OCI-LY3 (cell line): ENCODE results near the gene NFX1.

Experiments
- H2AFZ ChIP-seq: fragments of 200-600, 300-600 bp; shearing (Covaris generic); 2 replicates; pipeline ENCODE4 v1.6.0; 2014; ENCODE audit warnings: antibody characterized with exemption, low read depth, low read length
- H3K27ac ChIP-seq: fragments of 200-600, 300-600 bp; sonication (generic); 2 replicates; pipeline ENCODE4 v1.5.1; 2014; ENCODE audit warnings: mild to moderate bottlenecking, low read length, moderate library complexity, mixed read lengths
- H3K27me3 ChIP-seq: fragments of 200-600, 300-600 bp; sonication (generic); 2 replicates; pipeline ENCODE4 v1.6.1; 2014; ENCODE audit warnings: low read depth, low read length, mixed read lengths
- H3K36me3 ChIP-seq: fragments of 200-600, 300-600 bp; sonication (generic); replicated peaks from 2 replicates; pipeline ENCODE3; 2014; ENCODE audit warnings: low read depth, low read length, mixed read lengths
- H3K4me1 ChIP-seq: fragments of 300-600, 200-600 bp; sonication (generic); 2 replicates; pipeline ENCODE4 v1.6.1; 2014; ENCODE audit warnings: low read length, mixed read lengths
- H3K4me2 ChIP-seq: fragments of 200-600, 300-600 bp; sonication (generic); 2 replicates; pipeline ENCODE4 v1.6.1; 2014; ENCODE audit warnings: low read length, mixed read lengths
- H3K4me3 ChIP-seq: fragments of 300-600, 200-600 bp; sonication (generic); 2 replicates; pipeline ENCODE4 v1.5.1; 2014; ENCODE audit warnings: antibody characterized with exemption, mild to moderate bottlenecking, low read length, moderate library complexity
- H3K79me2 ChIP-seq: fragments of 300-600, 200-600 bp; shearing (Covaris generic); 2 replicates; pipeline ENCODE4 v1.6.1; 2014; ENCODE audit warnings: mild to moderate bottlenecking, low read length, mixed read lengths
- H3K9ac ChIP-seq: fragments of 300-600, 200-600 bp; shearing (Covaris generic); 2 replicates; pipeline ENCODE4 v1.6.0; 2014; ENCODE audit warnings: mild to moderate bottlenecking, low read length, moderate library complexity
- H3K9me3 ChIP-seq: fragments of 200-600, 300-600 bp; shearing (Covaris generic); 2 replicates; pipeline ENCODE4 v1.6.1; 2014; ENCODE audit warnings: low read length, mixed read lengths; ENCODE audit not compliant: insufficient read depth
- H4K20me1 ChIP-seq: fragments of 200-600, 300-600 bp; sonication (generic); 2 replicates; pipeline ENCODE4 v1.6.1; 2016; ENCODE audit warnings: low read length, mixed read lengths; ENCODE audit not compliant: insufficient read depth
- EZH2phosphoT487 ChIP-seq: fragments of 200-600 bp; shearing (Covaris generic); IDR thresholded peaks from 2 replicates; pipeline ENCODE4 v1.6.1; 2018; ENCODE audit warnings: antibody characterized with exemption, mixed run types, low read depth
- TF ChIP-seq, protein P1 (sequence below): fragments of 200-600, 300-600 bp; sonication (generic); IDR thresholded peaks from 2 replicates; pipeline ENCODE4 v1.5.1; 2014; ENCODE audit warnings: antibody characterized with exemption, low read length, low read depth

NFX1 gene

DNA sequence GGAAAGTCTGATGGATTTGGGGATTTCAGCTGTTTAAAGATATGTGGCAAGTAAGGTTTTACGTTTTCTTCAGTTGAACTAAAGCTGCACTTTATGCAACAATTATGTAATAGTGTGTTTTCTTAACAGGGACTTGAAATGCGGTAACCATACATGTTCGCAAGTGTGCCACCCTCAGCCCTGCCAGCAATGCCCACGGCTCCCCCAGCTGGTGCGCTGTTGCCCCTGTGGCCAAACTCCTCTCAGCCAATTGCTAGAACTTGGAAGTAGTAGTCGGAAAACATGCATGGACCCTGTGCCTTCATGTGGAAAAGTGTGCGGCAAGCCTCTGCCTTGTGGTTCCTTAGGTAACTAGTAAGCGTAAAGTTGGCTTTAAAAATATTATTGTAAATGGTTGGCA, 28.5 kb downstream of the NFX1 start:
- TF ChIP-seq EZH2phosphoT487 = no peak
- TF ChIP-seq, protein P1, sequence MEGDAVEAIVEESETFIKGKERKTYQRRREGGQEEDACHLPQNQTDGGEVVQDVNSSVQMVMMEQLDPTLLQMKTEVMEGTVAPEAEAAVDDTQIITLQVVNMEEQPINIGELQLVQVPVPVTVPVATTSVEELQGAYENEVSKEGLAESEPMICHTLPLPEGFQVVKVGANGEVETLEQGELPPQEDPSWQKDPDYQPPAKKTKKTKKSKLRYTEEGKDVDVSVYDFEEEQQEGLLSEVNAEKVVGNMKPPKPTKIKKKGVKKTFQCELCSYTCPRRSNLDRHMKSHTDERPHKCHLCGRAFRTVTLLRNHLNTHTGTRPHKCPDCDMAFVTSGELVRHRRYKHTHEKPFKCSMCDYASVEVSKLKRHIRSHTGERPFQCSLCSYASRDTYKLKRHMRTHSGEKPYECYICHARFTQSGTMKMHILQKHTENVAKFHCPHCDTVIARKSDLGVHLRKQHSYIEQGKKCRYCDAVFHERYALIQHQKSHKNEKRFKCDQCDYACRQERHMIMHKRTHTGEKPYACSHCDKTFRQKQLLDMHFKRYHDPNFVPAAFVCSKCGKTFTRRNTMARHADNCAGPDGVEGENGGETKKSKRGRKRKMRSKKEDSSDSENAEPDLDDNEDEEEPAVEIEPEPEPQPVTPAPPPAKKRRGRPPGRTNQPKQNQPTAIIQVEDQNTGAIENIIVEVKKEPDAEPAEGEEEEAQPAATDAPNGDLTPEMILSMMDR = no peak
- Histone ChIP-seq H3K4me2 (no peak overlapping the region), H3K27me3 (no peaks in the 10 kb centered on the region), H3K9ac (no peak overlapping the region), H3K9me3 (no peaks in the 10 kb centered on the region), H3K27ac (no peak overlapping the region), H2AFZ (no peak overlapping the region), H3K4me3 (no peak overlapping the region), H3K4me1 (no peaks in the 10 kb centered on the region), H3K36me3 (peaks cover 58% of the 10 kb centered on the region), H4K20me1 (peaks cover 4% of the 10 kb centered on the region; the same call in 1 of the 2 replicates), H3K79me2 (peaks cover 5% of the 10 kb centered on the region; the same call in 1 of the 2 replicates)

DNA sequence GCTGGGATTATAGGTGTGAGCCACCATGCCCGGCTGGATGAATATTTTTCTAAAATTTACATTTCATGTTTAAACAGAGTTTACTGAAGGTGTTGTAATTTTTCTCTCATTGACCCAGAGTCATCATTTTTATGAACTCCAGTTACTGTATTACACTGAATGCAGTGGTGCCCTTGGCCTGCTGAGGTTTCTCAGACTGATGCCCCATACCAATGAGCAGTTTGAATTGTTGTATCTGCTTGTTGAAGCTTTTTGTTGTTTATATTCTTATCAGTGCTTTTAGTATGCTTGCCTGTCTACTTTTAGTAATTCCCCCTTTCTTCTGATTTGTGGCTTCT, 29.9 kb downstream of the NFX1 start:
- peaks cover 4% of the 10 kb centered on the region; the same call in 1 of the 2 replicates for H4K20me1 ChIP-seq
- no peaks in the 10 kb centered on the region for H3K4me1 ChIP-seq
- H3K9me3 ChIP-seq = no peaks in the 10 kb centered on the region
- peaks cover 58% of the 10 kb centered on the region for H3K36me3 ChIP-seq
- no peaks in the 10 kb centered on the region for H3K27me3 ChIP-seq
- H3K27ac ChIP-seq = no peak overlapping the region
- H2AFZ ChIP-seq = no peak overlapping the region
- TF ChIP-seq, protein P1 = no peak
- TF ChIP-seq EZH2phosphoT487 = no peak
- no peak overlapping the region for H3K9ac ChIP-seq
- H3K4me2 ChIP-seq = no peak overlapping the region
- H3K79me2 ChIP-seq = peaks cover 5% of the 10 kb centered on the region; the same call in 1 of the 2 replicates
- H3K4me3 ChIP-seq = no peak overlapping the region

DNA sequence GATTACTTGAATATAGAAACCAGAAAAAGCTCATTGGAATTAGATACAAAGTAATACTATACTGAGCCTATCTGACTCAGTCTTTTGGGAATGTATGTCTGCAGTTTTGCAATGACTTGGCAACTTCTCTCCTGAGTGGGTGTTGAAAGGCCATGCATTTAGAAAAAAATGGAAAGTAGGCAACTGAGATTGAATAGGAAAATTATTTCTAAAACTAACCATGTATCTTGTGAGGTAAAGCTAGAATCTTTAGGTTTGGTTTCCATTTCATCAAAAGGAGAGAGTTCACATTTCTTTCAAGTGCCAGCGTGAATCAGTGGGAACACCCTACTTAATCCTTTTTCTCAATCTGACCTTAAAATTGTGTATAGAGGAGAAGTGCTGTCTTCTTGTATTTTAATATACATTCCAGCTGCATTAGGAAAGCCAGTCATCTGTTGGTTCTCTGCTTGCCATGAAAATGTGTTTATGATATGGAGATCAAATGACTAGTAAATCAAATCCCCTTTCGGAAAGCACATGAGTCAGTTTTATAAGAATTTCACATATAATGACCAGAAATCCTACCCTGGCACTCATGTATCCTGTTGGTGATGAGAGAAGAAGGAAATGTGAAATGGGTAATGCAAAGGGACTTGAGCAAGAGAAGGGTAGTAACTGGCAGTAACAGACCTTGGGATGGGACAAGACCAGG, 30.4 kb downstream of the NFX1 start:
- peaks cover 58% of the 10 kb centered on the region for H3K36me3 ChIP-seq
- no peaks in the 10 kb centered on the region for H3K4me1 ChIP-seq
- H3K4me3 ChIP-seq = no peak overlapping the region
- H2AFZ ChIP-seq = no peak overlapping the region
- no peak overlapping the region for H3K27ac ChIP-seq
- H4K20me1 ChIP-seq = peaks cover 4% of the 10 kb centered on the region; the same call in 1 of the 2 replicates
- H3K27me3 ChIP-seq = no peaks in the 10 kb centered on the region
- TF ChIP-seq EZH2phosphoT487 = no peak
- TF ChIP-seq, protein P1 = no peak
- no peaks in the 10 kb centered on the region for H3K9me3 ChIP-seq
- H3K4me2 ChIP-seq = no peak overlapping the region
- H3K79me2 ChIP-seq = peaks cover 5% of the 10 kb centered on the region; the same call in 1 of the 2 replicates
- no peak overlapping the region for H3K9ac ChIP-seq

DNA sequence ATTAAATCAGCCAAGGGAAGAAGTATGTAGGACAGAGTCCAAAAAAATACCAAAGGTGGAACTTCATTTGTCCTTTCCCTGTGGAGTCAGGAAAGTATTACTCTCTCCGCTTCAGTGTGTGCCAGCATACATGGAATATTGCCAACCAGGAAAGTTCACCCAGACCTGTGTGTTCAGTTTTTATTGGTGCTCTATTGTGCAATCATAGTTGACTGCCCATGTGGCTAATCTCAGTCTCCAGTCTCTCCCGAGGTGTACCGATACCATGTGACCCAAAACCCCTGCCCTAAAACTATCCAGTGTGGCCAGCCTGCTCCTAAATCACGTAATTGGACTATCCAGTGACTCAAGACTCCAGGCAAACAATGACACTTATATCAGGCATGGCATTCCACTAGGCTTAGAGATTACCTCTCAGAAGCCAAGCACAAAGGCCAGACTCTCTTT, 38.8 kb downstream of the NFX1 start:
- Histone ChIP-seq H3K9me3 (no peaks in the 10 kb centered on the region), H3K4me1 (no peaks in the 10 kb centered on the region), H2AFZ (no peak overlapping the region), H3K9ac (no peak overlapping the region), H3K79me2 (no peaks in the 10 kb centered on the region), H3K36me3 (peaks cover 54% of the 10 kb centered on the region), H3K4me2 (no peak overlapping the region), H3K4me3 (no peak overlapping the region), H3K27ac (no peak overlapping the region), H3K27me3 (no peaks in the 10 kb centered on the region), H4K20me1 (no peaks in the 10 kb centered on the region)
- TF ChIP-seq, protein P1 = no peak
- TF ChIP-seq EZH2phosphoT487 = no peak
